Stimulated activated CD8-positive, alpha-beta memory T cell treated with anti-CD3 and anti-CD28 coated beads, Interleukin-4, amount 100 ng/mL, for 24 hours (primary cell): ENCODE results near the gene KCNC2.
"Not testable (repeated sequence)": the region's sequence is repeated elsewhere in the genome, so short reads cannot be mapped to it uniquely, and the experiment has no call there.

ENCODE experiments used
- DNase-seq: peaks from one replicate; pipeline ENCODE4 v3.0.0-alpha.2; 2020; ENCODE audit warnings: low read depth

Gene KCNC2

GRCh38 chr12:75209812-75210138 lies at the start of gene KCNC2:
Gene KCNC2, minus strand, starts transcription at chr12:75209839.
- no peak for DNase-seq

DNA sequence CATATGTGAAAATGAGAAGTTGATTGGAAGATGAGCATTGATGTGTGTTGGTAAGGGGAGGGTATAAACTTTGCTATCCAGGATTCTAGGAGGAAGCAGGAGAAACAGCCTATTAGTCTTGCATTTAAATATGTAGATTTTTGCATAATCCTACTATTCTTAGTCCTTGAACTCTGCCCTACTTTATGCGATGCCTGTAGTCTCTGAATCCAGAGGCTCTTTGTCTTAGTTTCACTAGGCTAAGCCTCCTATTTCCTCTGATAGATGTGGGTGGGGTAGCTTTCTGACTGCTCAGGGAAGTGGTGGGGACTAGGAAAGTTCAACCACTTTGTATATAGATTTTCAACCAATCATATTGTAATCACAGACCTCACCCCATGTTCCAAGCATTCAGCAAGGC lies 49.5 kb upstream of the KCNC2 start:
- DNase-seq: no peak

DNA sequence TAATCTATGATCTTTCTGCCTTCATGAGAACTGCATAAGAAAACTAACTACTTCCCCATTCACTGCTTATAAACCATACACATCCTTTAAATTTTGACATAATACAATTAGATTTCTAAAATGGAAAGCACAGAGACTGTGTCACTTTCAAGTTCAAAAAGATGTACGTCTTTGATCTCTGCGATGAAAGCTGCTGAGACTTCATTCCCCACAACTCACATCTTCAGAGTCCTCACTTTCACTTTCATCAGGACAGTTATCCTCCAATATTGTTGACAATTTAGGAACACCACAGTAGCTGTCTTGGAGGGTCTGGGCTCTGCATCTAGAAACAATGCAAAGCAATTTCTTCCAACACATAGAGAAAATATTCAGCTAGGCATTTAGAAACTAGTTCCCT lies 47.9 kb upstream of the KCNC2 start:
- DNase-seq: no peak

- no peak for DNase-seq
Measured at GRCh38 chr12:75245108-75245507, 35.5 kb upstream of the KCNC2 start.

GRCh38 chr12:75239987-75240386 lies 30.3 kb upstream of the KCNC2 start:
- no peak for DNase-seq

- no peak for DNase-seq
Measured at GRCh38 chr12:75236206-75236605, 26.6 kb upstream of the KCNC2 start.

DNA sequence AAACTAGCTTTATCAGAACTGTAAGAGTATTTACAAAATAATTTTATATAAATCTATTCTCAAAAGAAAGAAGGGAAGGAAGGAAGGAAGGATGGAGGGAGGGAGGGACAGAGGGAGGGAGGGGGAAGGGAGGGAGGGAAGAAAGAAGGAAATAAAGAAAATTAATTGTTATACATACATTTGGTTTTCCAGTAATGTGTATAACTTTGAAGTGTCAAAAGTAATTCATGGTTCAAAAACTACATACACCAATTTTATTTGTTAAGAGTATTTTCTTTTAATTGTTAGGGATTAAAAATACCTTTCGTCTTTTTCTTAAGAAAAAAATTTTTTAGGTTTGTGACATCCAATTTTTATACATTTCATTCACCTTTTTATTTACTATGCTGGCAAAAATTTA lies 17.5 kb upstream of the KCNC2 start:
- DNase-seq: no peak

DNA sequence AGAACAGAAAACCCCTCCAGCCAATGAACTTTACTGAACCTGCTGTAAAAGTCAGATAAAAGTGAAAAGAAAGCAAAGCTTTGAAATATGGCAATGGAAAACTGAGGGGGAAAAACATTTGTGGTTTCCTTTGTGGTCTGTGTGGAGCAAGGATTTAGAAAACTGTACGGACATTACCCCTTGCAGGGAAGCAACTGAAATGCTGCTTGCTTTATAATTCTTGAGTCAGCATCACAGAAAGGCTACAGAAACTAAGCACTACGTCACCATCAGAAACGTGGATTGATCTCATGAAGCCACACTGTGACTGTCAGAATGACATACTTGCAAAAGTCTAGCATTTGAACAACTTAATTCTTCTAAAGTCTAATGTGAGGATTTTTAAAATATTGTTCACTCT lies 2.4 kb upstream of the KCNC2 start:
- DNase-seq: no peak

DNA sequence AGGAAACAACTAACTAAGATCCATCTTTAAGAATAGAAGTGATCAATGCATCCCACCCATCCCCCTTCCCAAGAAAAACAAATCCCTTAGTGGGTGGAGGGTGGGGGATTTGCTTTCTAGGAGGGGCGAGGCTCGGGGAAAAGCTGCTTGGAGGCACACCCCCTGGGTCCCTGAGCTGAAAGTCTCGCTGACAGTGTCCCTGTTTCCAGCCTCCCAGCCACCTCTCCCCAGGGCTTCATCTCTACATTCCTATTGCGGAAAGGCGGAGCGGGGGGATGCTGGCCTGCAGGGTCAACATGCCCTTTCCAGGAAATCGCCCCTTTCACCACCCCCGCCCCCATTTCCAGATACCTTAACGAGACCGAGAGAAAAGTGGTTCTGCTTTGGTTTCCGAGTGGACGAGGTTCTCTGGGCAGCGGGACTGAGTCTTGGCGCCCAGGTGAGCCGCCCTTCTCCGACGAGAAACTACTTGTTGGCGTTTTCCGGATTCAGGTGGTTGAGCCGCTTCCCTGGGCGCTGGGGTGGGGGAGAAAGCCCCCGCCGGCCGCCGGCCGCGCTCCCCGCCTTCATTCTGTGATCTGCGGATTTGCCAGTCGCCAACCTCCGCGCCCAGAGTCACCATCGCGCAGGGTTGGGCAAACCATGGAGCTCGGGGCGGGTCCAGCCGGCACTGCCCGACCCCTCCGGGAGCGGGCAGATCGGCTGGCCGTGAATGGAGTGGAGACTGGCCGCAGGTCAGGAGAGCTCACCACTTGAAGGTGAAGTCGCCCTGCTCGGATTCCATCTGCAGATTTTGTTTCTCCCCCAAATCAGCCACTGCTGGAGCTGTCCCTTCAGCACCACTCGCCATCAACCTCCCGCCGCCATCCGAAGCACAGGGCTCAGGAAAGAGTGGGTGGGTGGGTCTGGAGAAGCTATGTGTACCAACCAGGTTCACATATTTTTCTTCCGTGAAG lies 505 bp downstream of the KCNC2 start:
- no peak for DNase-seq

GRCh38 chr12:75207338-75208083 lies 2.1 kb downstream of the KCNC2 start:
- no peak for DNase-seq

DNA sequence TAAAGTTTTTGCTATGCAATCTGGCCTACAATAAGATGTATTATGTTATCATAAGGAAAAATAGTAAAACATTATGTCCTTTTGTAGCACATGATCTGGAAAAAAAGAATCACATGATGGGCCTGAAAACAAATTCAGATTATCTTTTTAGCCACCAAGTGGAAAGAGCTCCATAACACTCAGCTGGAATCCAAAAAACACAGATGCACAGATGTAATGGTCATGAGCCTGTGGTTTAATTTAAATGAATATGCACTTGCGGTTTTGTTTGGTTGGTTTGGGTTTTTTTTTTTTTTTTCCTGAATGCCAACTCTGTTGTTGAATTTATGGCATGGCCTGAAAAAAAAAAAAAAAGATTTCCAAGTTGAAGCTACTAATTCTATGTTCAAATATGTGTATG lies 4.1 kb downstream of the KCNC2 start:
- DNase-seq: no peak

GRCh38 chr12:75196865-75197264 lies 12.8 kb downstream of the KCNC2 start:
- no peak for DNase-seq

GRCh38 chr12:75196408-75196807 lies 13.2 kb downstream of the KCNC2 start:
- no peak for DNase-seq

GRCh38 chr12:75194250-75194649 lies 15.4 kb downstream of the KCNC2 start:
- DNase-seq: no peak

GRCh38 chr12:75192196-75192595 lies 17.4 kb downstream of the KCNC2 start:
- no peak for DNase-seq

DNA sequence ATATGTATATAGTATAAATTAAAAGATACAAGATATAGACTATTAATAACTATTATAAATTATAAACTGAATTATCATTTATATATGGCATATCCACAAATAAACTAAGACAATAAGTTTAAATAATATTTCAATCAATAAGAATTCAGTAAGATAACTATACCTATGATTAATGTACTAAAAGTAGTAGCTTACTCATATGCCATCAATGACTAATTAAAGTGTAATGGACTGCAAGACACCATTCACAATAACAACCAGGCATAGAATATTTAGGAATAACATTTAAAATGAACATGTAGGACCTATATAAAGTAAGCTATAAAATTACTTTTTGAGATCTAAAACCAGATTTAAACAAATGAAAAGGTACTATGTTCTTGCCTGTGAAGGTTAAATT lies 18.8 kb downstream of the KCNC2 start:
- DNase-seq: no peak

DNA sequence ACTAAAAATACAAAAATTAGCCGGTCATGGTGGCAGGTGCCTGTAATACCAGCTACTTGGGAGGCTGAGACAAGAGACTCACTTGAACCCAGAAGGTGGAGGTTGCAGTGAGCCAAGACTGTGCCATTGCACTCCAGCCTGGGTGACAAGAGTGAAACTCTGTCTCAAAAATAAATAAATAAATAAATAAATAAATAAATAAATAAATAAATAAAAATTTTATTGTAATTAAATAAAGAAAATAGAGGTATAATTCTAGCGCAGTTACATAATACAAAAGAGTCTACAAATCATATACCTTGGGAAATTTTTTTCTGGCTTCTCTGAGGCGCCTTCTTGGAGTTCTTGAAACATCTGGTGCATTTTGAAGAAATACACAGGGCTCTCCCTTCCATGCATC lies 23.8 kb downstream of the KCNC2 start:
- not testable (repeated sequence) for DNase-seq

GRCh38 chr12:75184516-75184915 lies 25.1 kb downstream of the KCNC2 start:
- no peak for DNase-seq

GRCh38 chr12:75183967-75184366 lies 25.7 kb downstream of the KCNC2 start:
- no peak for DNase-seq

GRCh38 chr12:75177997-75178396 lies 31.6 kb downstream of the KCNC2 start:
- DNase-seq: no peak

- DNase-seq: no peak
Measured at GRCh38 chr12:75172611-75173010, 37.0 kb downstream of the KCNC2 start.

GRCh38 chr12:75170640-75171185 lies 38.9 kb downstream of the KCNC2 start:
- no peak for DNase-seq

DNA sequence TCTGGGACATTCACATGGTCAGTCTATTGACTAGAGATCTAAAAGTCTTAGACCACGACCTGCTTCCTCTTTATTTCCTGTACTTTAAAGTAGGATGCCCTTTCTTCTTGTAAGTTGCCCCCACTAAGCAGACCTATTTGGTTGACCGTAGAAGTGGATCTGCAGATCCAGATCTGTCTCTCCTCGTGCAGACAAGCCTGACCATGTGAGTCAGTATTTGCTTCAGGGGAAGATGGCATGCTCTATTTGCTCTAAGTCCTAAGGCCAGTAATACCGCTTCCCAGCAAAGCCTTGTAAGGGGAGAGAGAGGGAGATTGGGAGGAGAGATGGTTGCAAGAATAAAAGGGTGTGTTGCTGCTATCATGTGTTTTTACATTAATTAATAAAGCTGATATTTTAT lies 46.8 kb downstream of the KCNC2 start:
- no peak for DNase-seq
